ENCODE results near the gene ZNF536. TPM values are rescaled to one million over a fixed set of nuclear protein-coding genes. Genes with fewer than 3 reads are reported as not detected.

Gene ZNF536
- total and polyA plus RNA-seq, 7 donors, result under 0.01 to 8.9 (median 3.8) TPM

DNA sequence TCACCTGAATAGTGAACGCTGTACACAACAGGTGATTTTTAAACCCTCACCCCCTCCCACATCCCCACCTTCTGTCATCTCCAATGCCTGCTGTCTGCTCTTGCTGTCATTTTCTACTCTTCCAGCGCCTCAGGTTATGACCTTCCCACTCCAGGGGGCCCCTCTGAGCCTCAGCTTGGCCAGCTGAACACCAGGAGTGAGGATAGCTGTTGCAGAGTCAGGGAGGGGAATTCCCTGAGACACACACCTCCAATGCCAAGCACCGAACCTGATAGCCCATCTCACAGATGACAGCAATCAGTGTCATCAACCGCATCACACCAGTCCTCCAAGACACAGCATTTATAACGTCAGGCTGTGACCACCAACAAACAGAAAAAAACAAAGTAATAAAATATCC, 193.5 kb downstream of the ZNF536 start:
- Histone ChIP-seq H3K9me3 (no peaks in the 10 kb centered on the region), H3K4me3 (no peak overlapping the region), H3K4me1 (no peaks in the 10 kb centered on the region), H3K27me3 (no peaks in the 10 kb centered on the region), H3K36me3 (no peaks in the 10 kb centered on the region), H3K27ac (no peak overlapping the region)
- no peak for DNase-seq
- WGBS, 2 donors, result 52 to 63% methylated on average over 5 of the region's 5 CpGs
- intact Hi-C loops (cut with DNase I), result no loop called here
- TF ChIP-seq, protein P1, sequence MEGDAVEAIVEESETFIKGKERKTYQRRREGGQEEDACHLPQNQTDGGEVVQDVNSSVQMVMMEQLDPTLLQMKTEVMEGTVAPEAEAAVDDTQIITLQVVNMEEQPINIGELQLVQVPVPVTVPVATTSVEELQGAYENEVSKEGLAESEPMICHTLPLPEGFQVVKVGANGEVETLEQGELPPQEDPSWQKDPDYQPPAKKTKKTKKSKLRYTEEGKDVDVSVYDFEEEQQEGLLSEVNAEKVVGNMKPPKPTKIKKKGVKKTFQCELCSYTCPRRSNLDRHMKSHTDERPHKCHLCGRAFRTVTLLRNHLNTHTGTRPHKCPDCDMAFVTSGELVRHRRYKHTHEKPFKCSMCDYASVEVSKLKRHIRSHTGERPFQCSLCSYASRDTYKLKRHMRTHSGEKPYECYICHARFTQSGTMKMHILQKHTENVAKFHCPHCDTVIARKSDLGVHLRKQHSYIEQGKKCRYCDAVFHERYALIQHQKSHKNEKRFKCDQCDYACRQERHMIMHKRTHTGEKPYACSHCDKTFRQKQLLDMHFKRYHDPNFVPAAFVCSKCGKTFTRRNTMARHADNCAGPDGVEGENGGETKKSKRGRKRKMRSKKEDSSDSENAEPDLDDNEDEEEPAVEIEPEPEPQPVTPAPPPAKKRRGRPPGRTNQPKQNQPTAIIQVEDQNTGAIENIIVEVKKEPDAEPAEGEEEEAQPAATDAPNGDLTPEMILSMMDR (IDR thresholded peaks at IDR 0.05), result no peak
- TF ChIP-seq EP300 (IDR thresholded peaks at IDR 0.05) (no peak), POLR2AphosphoS5 (IDR thresholded peaks at IDR 0.05) (no peak), POLR2A (IDR thresholded peaks at IDR 0.05) (no peak)

DNA sequence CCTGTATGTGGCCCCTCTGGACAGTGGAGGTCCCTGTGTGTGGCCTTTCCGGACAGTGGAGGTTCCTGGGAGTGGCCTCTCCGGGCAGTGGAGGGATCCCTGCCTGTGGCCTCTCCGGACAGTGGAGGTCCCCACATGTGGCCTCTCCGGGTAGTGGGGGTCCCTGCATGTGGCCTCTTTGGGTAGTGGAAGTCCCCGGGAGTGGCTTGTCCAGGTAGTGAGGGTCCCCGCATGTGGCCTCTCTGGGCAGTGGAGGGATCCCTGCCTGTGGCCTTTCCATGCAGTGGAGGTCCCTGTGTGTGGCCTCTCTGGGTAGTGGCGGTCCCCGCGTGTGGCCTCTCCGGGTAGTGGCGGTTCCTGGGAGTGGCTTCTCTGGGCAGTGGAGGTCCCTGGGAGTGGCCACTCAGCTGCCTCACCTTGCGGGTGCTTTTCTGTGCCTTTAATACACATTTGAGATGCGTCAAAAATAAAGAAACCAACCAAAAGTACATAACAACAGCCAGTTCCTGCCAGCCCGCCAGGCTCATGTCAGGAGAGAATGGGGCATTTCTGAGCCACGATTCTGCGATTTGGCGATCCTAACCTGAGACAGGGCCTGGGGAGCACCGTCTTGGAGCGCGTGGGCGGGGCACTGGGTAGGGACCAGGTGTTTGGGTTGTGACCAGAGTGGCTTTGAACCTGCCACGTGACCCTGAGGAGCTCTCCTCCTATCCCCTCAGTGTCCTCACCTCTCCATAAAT, 194.7 kb downstream of the ZNF536 start:
- DNase-seq, result no peak
- WGBS, 2 donors, result 80 to 86% methylated on average over 22 of the region's 22 CpGs
- no peaks in the 10 kb centered on the region for H3K4me1 ChIP-seq
- H3K36me3 ChIP-seq, result no peaks in the 10 kb centered on the region
- intact Hi-C loops (cut with DNase I), result no loop called here
- H3K4me3 ChIP-seq, result no peak overlapping the region
- no peaks in the 10 kb centered on the region for H3K9me3 ChIP-seq
- no peak overlapping the region for H3K27ac ChIP-seq
- no peaks in the 10 kb centered on the region for H3K27me3 ChIP-seq
- TF ChIP-seq POLR2A (IDR thresholded peaks at IDR 0.05) (no peak), EP300 (IDR thresholded peaks at IDR 0.05) (no peak), POLR2AphosphoS5 (IDR thresholded peaks at IDR 0.05) (no peak)
- TF ChIP-seq, protein P1 (IDR thresholded peaks at IDR 0.05), result no peak

DNA sequence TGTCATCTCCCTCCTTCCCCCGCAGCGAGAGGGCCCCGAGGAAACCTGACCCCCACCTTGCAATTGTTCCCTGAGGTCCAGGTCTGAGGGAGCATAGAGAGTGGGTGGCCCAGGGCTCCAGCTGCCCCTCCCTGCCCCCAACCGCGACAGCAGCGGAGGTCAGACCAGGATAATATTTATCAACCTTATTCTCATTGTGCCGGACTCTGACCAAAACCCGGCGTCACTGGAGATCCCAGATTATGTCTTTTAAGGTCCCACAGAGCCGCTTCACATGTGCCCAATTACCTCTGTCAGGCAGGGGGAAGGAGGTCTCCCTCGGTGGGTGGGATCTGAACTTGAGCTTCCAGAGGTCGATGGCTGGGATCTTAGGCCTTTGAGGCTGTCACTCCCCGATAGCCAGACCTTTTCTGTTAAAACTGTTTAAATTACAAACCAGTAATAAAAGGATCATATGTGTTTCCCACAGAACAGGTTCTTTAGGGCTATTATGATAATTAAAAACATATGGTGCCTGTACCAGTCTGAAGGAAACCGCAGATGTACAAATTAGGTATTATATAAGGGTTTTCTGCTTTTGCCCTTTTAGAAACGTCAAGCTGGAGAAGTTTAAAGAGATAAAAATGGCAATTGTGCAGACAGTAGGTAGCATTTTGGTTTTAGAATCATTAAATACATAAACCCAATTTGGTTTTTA, 195.5 kb downstream of the ZNF536 start:
- no peak for DNase-seq
- whole genome bisulfite sequencing, 2 donors, result 57 to 74% methylated on average over 15 of the region's 15 CpGs
- no peaks in the 10 kb centered on the region for H3K9me3 ChIP-seq
- no peak overlapping the region for H3K4me3 ChIP-seq
- H3K27me3 ChIP-seq, result no peaks in the 10 kb centered on the region
- H3K4me1 ChIP-seq, result no peaks in the 10 kb centered on the region
- no peak overlapping the region for H3K27ac ChIP-seq
- intact Hi-C loops (cut with DNase I), result no loop called here
- H3K36me3 ChIP-seq, result no peaks in the 10 kb centered on the region
- no peak for TF ChIP-seq POLR2A (IDR thresholded peaks at IDR 0.05)
- TF ChIP-seq, protein P1 (IDR thresholded peaks at IDR 0.05), result no peak
- TF ChIP-seq POLR2AphosphoS5 (IDR thresholded peaks at IDR 0.05), result no peak
- no peak for TF ChIP-seq EP300 (IDR thresholded peaks at IDR 0.05)

DNA sequence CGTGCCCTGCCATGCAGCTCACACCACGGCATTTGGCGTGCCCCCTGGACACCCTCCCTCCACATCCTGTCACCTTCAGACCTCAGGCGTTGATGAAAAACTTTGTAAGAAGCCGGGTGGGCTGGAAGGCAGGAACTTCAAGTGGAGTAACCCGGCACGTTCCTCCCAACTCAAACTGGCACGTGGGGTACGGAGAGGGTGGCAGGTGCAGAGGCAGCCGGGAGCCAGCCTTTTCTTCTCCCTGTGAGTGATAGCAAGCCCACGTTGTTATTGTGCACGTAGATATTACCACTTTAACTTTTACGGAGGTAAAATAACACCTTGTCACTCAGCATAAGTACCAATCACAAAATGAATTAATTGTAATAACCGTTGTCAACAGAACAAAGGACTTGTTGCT, 198.0 kb downstream of the ZNF536 start:
- no peaks in the 10 kb centered on the region for H3K4me1 ChIP-seq
- TF ChIP-seq EP300 (IDR thresholded peaks at IDR 0.05), result no peak
- TF ChIP-seq POLR2AphosphoS5 (IDR thresholded peaks at IDR 0.05), result no peak
- H3K36me3 ChIP-seq, result no peaks in the 10 kb centered on the region
- H3K27me3 ChIP-seq, result no peaks in the 10 kb centered on the region
- no peak overlapping the region for H3K27ac ChIP-seq
- no peak for DNase-seq
- WGBS, 2 donors, result 85 to 88% methylated on average over 14 of the region's 14 CpGs
- intact Hi-C loops (cut with DNase I), result no loop called here
- no peaks in the 10 kb centered on the region for H3K9me3 ChIP-seq
- H3K4me3 ChIP-seq, result no peak overlapping the region

DNA sequence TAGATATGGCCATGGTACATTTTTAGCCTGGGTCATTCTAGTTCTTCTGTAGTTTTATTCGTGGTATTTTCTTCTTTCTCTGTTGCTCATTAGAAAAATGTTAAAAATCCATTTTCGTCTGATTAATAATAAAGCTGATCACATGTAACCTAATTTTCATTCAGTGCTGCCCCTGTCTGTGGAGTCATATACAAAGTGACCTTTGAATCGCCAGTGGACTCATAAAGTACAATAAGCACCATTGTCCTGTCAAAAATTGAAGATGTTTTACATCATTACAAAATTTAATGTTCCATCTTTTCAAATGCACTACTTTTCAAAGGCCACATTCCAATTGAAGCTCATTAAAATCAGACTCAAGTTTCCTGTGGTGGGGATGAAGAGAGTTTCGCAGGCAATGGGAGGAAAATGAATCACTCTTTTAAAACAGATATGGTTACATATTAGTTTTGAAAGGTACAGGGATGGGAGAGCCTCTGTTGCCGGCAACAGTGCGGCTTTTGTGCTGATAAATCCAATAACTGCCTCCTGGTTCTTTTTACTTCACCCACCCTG, 205.4 kb downstream of the ZNF536 start:
- TF ChIP-seq, protein P1 (IDR thresholded peaks at IDR 0.05), result no peak
- TF ChIP-seq EP300 (IDR thresholded peaks at IDR 0.05) (no peak), POLR2AphosphoS5 (IDR thresholded peaks at IDR 0.05) (no peak), POLR2A (IDR thresholded peaks at IDR 0.05) (no peak)
- no peaks in the 10 kb centered on the region for H3K27me3 ChIP-seq
- intact Hi-C loops (cut with DNase I), result no loop called here
- no peaks in the 10 kb centered on the region for H3K9me3 ChIP-seq
- no peak for DNase-seq
- H3K4me1 ChIP-seq, result no peaks in the 10 kb centered on the region
- H3K36me3 ChIP-seq, result no peaks in the 10 kb centered on the region
- peak overlapping the region in 2 of 4 donors; percentile 35 to 39 for H3K27ac ChIP-seq
- H3K4me3 ChIP-seq, result no peak overlapping the region
- 58 to 72% methylated on average over 6 of the region's 6 CpGs for WGBS, 2 donors

Data from sigmoid colon (tissue), 7 donors.